HS-5 (cell line): Measurements from ENCODE around the gene DBNL.

Experiments used
- DNase-seq: peaks from one replicate; pipeline ENCODE4 v3.0.0-alpha.2; 2012; ENCODE audit warnings: low read depth

Gene DBNL

DNA sequence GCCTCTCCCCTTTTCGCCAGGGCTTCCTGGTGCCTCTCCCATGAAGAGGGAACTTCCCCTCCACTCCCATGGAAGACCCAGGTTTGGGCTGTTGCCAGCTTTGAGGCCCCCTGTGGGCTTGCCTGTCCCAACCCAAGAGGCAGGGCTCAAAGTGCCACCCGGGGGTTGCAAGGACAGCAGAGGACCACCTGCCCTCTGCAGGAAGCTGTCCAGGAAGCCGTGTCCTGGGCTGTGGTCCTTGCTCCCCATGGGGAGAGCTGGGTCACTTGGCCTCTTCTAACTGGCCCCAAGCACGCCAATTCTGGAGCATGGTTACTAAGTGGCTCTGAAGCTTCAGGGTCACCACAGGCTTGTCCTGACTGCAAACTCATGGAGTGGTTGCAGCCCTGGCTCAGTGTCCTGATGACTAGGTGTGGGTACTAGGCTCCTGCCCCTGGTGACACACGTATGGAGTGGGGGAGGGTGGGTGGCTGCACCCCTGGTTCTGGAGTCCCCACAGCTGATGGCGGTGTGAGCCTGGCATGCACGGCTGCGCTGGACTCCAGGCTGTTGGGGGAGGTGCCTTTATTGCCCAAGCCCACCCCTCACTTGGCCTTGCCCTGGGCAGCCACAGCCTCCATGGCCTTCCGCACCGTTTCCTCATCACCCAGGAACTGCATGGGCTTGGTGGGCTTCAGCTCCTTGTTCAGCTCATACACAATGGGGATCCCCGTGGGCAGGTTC lies 17.8 kb downstream of the DBNL start:
- DNase-seq = no peak

DNA sequence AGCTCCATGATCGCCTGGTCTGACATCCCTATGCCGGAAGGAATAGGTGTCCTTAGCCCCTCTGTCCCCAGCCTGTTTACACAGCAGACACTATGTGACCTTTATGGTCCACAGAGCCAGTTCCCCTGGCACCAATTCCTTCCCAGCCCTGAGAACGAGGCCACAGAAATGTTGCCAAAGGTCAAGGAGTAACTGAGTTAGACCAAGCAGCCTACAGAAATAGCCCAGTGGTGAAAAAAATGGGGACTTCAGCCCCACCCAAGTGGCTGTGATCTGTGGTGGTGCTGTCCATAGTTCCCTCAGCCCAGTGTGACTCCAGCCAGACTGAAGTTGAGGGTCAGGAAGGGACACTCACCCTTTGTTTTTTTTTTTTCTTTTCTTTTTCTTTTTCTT lies 18.4 kb downstream of the DBNL start:
- no peak for DNase-seq

- DNase-seq = no peak
Measured at GRCh38 chr7:44063547-44063893, 19.0 kb downstream of the DBNL start.

- no peak for DNase-seq
Measured at GRCh38 chr7:44063894-44064651, 19.6 kb downstream of the DBNL start.

- no peak for DNase-seq
Measured at GRCh38 chr7:44064791-44065430, 20.4 kb downstream of the DBNL start.

DNA sequence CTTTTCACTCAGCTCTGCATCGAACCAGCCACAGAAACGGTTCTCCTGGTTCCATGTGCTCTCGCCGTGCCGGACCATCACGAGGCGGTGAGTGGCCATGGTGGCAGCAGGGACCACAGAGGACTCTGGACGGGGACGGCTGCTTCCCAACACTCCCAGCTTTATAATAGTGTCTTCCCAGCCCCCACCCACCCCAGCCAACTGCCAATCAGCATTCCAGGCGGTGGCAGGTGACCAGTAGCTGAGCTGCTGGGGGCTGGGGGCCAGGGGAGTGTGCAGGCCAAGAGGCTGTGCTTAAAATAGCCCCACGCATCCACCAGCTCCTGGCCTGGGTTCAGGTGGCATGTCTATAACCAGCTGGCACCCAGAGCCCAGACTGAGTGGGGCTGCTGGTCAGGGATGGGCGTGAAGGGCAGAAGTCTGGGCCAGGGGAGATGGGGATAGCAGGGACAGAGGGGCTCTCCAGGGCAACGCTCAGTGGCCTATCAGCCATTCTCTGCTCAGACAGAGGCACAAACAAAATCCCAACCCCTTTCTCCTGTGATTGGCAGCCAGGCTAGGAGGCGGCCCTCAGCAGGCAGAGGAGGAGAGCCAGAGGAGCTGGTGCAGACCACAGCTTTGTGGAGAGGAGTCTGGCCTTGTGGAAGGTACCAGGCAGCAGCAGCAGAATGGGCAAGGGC lies 21.1 kb downstream of the DBNL start, which contains the start of gene PGAM2:
Gene PGAM2, minus strand, starts transcription at position 137 of the 680 bp plus-strand sequence. Its CDS starts 38 bp downstream, at position 99.
- no peak for DNase-seq

DNA sequence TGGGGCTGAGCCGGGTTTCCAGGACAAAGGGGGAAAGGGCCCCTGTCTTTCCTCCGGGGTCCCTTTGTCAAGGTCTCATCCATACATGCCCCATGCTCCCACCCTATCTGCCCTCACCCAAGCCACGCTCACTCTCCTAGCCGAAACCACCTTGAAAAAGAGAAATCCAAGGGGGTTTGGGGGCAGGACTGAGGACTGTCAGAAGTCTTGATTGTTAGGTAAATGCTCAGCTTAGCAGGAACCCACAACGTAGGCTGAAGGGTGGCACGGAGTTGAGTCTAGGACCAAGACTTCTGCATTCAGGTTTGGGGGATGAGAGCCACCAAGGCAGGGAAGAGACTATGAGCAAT lies 21.6 kb downstream of the DBNL start:
- no peak for DNase-seq

DNA sequence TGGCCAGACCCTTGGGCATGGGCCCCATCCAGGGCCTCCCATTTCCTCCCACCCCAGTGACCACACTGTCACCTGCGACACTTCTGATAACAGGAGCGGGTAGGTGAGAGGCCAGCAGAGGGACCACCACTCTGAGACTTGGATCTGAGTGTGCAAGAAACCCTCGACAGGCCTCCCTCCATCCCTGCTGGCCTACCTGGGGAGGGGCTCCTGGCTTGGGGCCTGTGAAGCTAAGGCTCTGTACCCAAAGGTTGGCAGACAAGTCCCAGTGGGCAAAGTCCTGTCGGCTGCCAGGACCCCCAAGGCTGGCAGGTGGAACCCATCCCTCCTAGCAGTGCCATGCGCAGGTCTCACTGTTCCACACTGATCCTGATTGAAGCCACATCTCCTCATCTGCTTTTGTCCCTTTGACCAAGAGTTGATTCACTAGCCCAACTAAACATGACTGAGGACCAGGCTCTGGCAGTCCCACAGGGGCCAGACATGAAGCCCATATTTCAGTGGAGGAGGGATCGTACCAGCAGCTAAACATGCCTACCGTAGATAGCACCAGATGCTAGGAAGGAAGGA lies 22.1 kb downstream of the DBNL start:
- DNase-seq = no peak

- no peak for DNase-seq
Measured at GRCh38 chr7:44067064-44067951, 22.8 kb downstream of the DBNL start.

- DNase-seq = no peak
Measured at GRCh38 chr7:44068054-44068453, 23.6 kb downstream of the DBNL start.

DNA sequence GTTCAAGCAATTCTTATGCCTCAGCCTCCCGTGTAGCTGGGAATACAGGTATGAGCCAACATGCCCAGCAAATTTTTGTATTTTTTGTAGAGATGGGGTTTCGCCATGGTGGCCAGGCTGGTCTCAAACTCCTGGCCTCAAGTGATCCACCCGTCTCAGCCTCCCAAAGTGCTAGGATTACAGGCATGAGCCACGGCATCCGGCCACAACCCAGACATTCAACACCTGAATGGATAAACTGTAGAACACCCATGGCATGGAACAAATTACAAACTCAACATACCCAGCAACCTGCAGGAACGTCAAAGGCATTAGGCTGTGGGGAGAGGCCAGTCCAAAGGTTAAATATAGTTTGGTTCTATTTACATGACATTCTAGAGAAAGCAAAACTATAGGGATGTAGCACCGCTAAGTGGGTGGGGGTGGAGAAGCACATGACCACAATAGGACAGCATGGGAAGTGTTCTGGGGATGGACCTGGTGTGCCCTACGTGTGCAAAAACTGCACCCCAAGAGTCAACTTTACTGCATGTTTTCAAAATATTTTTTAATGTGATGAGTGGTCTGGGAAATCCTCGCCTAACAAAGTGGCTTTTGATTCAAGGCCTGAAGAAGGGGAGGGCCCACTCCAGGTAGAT lies 27.3 kb downstream of the DBNL start:
- no peak for DNase-seq

DNA sequence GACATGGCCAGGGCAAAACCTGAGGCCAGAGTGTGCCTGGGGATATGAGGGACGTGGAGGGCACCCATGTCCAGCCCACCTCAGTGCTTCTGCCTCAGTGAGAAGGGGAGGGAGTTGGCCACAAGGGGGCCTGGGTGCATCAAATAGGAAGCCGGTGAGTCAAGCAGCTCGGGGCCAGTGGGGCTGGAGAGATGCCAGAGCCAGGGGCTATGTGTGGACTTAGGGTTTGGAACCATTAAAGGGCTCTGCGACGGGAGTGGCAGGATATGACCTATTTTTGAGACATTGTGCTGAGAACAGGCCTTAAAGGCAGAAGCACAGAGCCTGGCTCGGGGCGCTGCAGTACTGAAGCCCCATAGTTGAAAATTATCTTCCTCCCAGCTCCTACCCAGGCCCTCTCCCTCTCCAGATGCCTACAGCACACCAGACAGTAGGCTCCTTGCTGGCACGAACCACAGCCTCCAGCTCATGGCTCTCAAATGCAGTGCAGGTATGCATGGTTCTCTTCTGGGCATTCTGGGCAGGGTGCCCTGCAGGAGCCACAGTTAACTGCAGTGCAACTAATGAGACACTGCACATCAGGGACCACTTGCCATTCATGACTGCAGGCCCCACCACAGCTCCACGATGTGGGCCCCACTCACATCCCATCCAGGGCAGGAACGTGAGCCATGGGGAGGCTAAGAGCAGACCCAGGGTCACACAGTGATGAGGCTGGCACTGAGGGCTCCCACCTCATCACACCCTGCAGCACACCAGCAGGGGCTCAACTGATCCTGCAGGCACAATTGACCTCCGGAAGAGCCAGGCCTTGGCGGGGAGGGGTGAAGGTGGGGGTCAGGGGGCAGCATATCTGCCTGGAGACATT lies 28.1 kb downstream of the DBNL start:
- DNase-seq = peak; percentile 86

GRCh38 chr7:44073664-44074348 lies 29.3 kb downstream of the DBNL start:
- DNase-seq = no peak

DNA sequence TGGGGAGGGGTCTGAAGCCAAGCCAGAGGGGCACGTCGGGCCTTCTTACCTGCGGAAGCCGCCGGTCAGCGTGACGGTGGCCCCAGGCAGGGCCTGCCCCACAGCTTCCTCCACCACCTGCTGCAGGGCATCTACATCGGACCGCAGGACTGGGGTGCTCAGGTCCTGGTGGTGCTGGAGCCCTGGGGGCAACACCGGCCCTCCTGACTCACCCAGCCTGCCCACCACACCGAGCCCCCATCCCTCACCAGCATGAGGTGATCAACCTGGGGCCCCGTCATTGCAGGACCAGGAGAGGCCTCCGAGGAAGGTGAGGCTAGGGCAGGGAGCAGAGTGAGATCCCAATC lies 29.8 kb downstream of the DBNL start:
- DNase-seq = no peak

DNA sequence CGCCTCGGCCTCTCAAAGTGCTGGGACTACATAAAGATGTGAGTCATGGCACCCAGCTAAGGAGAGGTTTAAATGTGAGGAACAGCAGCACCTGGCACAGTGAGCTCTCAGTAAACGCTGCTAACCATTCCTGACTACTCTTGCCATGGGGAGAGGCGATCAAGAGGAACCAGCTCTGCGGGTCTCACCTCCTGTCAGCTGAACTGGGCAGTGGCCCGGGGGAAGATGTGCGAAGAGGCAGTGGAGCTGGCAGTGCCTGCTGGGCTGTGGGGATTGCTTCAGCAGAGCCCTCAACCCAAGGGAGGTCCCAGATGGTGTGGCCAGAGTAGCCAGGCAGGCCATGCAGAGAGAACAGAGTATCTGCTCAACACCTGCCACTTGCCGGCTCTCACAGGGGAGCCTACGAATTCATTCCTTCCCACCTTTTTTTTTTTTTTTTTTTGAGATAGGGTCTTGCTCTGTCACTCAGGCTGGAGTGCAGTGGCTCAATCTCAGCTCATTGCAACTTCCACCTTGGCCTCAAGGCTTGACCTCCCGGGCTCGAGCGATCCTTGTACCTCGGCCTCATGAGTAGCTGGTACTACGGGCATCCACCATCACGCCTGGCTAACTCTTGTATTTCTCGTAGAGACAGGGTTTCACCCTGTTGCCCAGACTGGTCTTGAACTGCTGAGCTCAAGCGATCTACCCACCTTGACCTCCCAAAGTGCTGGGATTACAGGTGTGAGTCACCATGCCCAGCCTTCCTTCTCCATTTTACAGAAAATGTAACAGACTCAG lies 31.0 kb downstream of the DBNL start:
- no peak for DNase-seq

DNA sequence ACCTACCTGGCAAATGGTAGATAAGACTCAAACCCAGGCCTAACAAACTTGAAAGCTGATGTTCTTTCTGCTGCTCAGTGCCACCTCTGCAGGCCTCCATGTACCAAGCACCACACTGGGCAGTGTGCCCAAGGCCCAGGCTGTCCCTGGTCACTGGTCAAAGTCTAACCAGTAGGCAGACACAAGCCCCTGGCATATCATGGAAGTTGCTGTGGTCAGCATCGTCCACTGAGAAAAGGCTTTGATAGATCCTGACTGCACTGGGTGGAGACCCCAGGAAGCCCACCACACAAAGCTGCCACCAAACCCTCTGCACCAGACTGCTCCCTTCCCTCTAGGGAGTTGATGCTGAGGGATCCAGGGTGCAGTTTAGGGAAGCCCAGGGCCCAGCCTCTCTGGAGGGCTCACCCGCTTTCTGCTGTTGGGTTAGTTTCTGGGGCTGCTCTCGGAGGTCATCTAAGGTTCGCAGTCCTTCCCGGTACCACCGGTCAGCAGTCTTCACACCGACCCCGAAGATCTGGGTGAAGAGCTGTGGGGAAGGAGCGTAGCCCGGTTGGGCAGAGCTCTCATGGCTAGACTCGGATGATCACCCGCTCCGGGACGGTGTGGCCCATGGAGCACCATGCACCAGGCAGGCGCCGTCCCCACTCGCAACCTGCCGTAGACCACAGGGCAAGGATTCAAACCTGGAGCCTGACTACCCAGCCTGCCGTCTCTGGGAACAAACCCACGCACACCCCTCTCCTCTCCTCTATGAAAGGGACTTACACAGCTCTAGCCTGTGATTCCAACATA lies 31.8 kb downstream of the DBNL start:
- no peak for DNase-seq

DNA sequence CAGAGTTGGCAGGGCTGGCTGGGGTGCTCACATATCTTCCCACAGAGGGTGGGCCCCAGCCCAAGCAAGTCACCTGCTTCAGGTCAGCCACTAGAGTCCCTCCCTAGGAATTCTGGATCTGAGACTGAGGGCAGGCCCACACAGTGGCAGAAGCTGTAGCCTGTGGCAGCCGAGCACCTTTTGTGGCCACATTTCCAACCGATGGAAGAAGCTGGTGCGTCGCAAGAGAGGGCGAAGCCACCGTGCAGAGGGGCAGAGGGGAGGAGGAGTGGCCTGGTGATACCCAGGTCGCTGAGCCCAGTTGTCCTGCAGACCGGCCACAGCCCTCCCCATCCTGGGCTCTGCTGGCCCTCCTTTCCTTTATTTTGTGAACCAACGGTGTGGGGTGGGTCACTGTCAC lies 32.6 kb downstream of the DBNL start:
- DNase-seq = no peak

DNA sequence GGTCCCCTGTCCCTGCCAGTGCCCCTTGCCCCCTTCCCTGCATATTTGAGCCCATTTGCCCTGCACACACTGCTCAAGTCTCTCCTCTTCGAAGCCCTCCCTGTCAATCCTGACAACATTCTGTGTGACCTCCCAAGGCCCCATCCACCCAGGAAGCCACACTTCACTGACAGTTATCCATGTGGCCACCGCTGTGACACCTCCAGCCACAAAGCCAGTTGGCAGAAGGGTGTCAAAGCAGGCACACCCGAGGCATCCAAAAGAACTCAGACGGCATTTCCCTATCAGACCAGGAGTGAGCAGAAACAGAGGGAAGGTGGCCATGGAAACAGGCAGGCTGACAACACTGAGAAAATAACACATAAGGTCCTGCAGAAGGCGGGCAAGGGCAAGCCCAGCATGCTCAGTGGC lies 33.2 kb downstream of the DBNL start:
- no peak for DNase-seq
